Activated T-cell treated with anti-CD3 and anti-CD28 coated beads, Interleukin-2, amount 50 U/mL, for 1 hour (primary cell): ENCODE data around the gene GRID2.
"Not testable (repeated sequence)": the region's sequence is repeated elsewhere in the genome, so short reads cannot be mapped to it uniquely, and the experiment has no call there.

Experiments used
- DNase-seq: peaks from one replicate; pipeline ENCODE4 v3.0.0-alpha.2; 2020

The GRID2 gene

GRCh38 chr4:92444143-92444843 is 140.5 kb downstream of the GRID2 start:
- not testable (repeated sequence) for DNase-seq

- DNase-seq, result no peak
Observed at GRCh38 chr4:92445127-92445526, 141.4 kb downstream of the GRID2 start.

- DNase-seq, result no peak
Observed at GRCh38 chr4:92447255-92447905, 143.6 kb downstream of the GRID2 start.

GRCh38 chr4:92448176-92448575 is 144.4 kb downstream of the GRID2 start:
- DNase-seq, result not testable (repeated sequence)

GRCh38 chr4:92450694-92451093 is 146.9 kb downstream of the GRID2 start:
- no peak for DNase-seq

- DNase-seq, result no peak
Observed at GRCh38 chr4:92451782-92452181, 148.0 kb downstream of the GRID2 start.

- not testable (repeated sequence) for DNase-seq
Observed at GRCh38 chr4:92452383-92452782, 148.6 kb downstream of the GRID2 start.

- DNase-seq, result no peak
Observed at GRCh38 chr4:92455329-92455839, 151.6 kb downstream of the GRID2 start.

GRCh38 chr4:92455951-92456350 is 152.2 kb downstream of the GRID2 start:
- no peak for DNase-seq

- no peak for DNase-seq
Observed at GRCh38 chr4:92461732-92462131, 158.0 kb downstream of the GRID2 start.

- DNase-seq, result no peak
Observed at GRCh38 chr4:92477298-92477697, 173.5 kb downstream of the GRID2 start.

GRCh38 chr4:92483341-92483740 is 179.6 kb downstream of the GRID2 start:
- DNase-seq, result no peak

- no peak for DNase-seq
Observed at GRCh38 chr4:92488496-92488895, 184.7 kb downstream of the GRID2 start.

GRCh38 chr4:92497141-92497540 is 193.4 kb downstream of the GRID2 start:
- no peak for DNase-seq

GRCh38 chr4:92501456-92501855 is 197.7 kb downstream of the GRID2 start:
- DNase-seq, result no peak

GRCh38 chr4:92506933-92507332 is 203.2 kb downstream of the GRID2 start:
- DNase-seq, result no peak

GRCh38 chr4:92514627-92515026 is 210.9 kb downstream of the GRID2 start:
- no peak for DNase-seq

GRCh38 chr4:92516450-92516849 is 212.7 kb downstream of the GRID2 start:
- no peak for DNase-seq

GRCh38 chr4:92519727-92520126 is 216.0 kb downstream of the GRID2 start:
- no peak for DNase-seq

- DNase-seq, result no peak
Observed at GRCh38 chr4:92520563-92520962, 216.8 kb downstream of the GRID2 start.

GRCh38 chr4:92521941-92522340 is 218.2 kb downstream of the GRID2 start:
- no peak for DNase-seq

- no peak for DNase-seq
Observed at GRCh38 chr4:92522356-92522755, 218.6 kb downstream of the GRID2 start.

GRCh38 chr4:92524131-92524530 is 220.4 kb downstream of the GRID2 start:
- no peak for DNase-seq

- no peak for DNase-seq
Observed at GRCh38 chr4:92528541-92528940, 224.8 kb downstream of the GRID2 start.

- DNase-seq, result no peak
Observed at GRCh38 chr4:92529510-92529909, 225.7 kb downstream of the GRID2 start.
